ENCODE results near the gene FOXQ1. TPM values are rescaled to one million over a fixed set of nuclear protein-coding genes. Genes with fewer than 3 reads are reported as not detected.

The FOXQ1 gene
- polyA plus RNA-seq, 1 of the 3 experiments (the other 2 are of a cell fraction) = not detected

GRCh38 chr6:1310628-1311399 lies 1.1 kb upstream of the FOXQ1 start:
- peak overlapping the region; percentile 50; the same call in 1 of the 2 replicates for H3K4me2 ChIP-seq
- no peaks in the 10 kb centered on the region for H3K9me2 ChIP-seq
- ChIA-PET POLR2A (no interaction called here), CTCF (interaction anchor here (0.7 kb wide), 1 partner anchor 480 kb away, joined by 3 read pairs; no protein-coding TSS in a partner anchor)
- no peaks in the 10 kb centered on the region for H3K4me1 ChIP-seq (ENCODE audit: control insufficient read depth in 1 of 2, insufficient read depth in 2 of 2, low read depth in 1 of 2, low read length in 1 of 2)
- H3K27me3 ChIP-seq (ENCODE audit: insufficient read depth) = peaks cover 64% of the 10 kb centered on the region
- no peaks in the 10 kb centered on the region for H3K36me3 ChIP-seq (replicated peaks in 1 of 2; ENCODE audit: control insufficient read depth in 1 of 2, insufficient read depth in 2 of 2, low read length in 1 of 2)
- H3K79me2 ChIP-seq (ENCODE audit: insufficient read depth) = no peaks in the 10 kb centered on the region
- H3F3A ChIP-seq (replicated peaks; ENCODE audit: insufficient read depth) = no peaks in the 10 kb centered on the region
- no peaks in the 10 kb centered on the region for H3K9me3 ChIP-seq
- 0 out of 4 replicates have a peak overlapping the region, but pooled peaks of 1 of the 2 experiments have one; percentile 12 for H3K4me3 ChIP-seq (ENCODE audit: low read depth in 2 of 2, low read length in 1 of 2)
- WGBS (ENCODE audit: low lambda C conversion rate) = 7% methylated on average over 33 of the region's 43 CpGs
- TF ChIP-seq FOSL2 (IDR thresholded peaks at IDR 0.05; ENCODE audit: borderline replicate concordance, low read depth) (no peak), JUND (IDR thresholded peaks at IDR 0.05) (no peak), CTCF (IDR thresholded peaks at IDR 0.05) (no peak), RAD21 (IDR thresholded peaks at IDR 0.05; ENCODE audit: low read length) (no peak), NFIC (IDR thresholded peaks at IDR 0.05; ENCODE audit: borderline replicate concordance) (no peak)
- no peak overlapping the region for H2AFZ ChIP-seq (ENCODE audit: low read depth)
- no peak overlapping the region for H3K27ac ChIP-seq (ENCODE audit: low read depth in 2 of 2, low read length in 1 of 2)
- DNase-seq = no peak
- no peak overlapping the region for H3K9ac ChIP-seq
- H4K20me1 ChIP-seq (ENCODE audit: insufficient read depth) = no peaks in the 10 kb centered on the region

- no peaks in the 10 kb centered on the region for H3K9me3 ChIP-seq
- 0 out of 2 replicates have a peak overlapping the region, but pooled peaks have one; percentile 50 for H3K4me2 ChIP-seq
- H2AFZ ChIP-seq (ENCODE audit: low read depth) = no peak overlapping the region
- H3K4me3 ChIP-seq (ENCODE audit: low read depth in 2 of 2, low read length in 1 of 2) = no peak overlapping the region
- no peaks in the 10 kb centered on the region for H3F3A ChIP-seq (replicated peaks; ENCODE audit: insufficient read depth)
- DNase-seq = no peak
- H3K4me1 ChIP-seq (ENCODE audit: control insufficient read depth in 1 of 2, insufficient read depth in 2 of 2, low read depth in 1 of 2, low read length in 1 of 2) = no peaks in the 10 kb centered on the region; a peak in 1 of 4 replicates
- POLR2A ChIA-PET = no interaction called here
- no peaks in the 10 kb centered on the region for H3K36me3 ChIP-seq (replicated peaks in 1 of 2; ENCODE audit: control insufficient read depth in 1 of 2, insufficient read depth in 2 of 2, low read length in 1 of 2)
- peaks cover 69% of the 10 kb centered on the region for H3K27me3 ChIP-seq (ENCODE audit: insufficient read depth)
- no peaks in the 10 kb centered on the region for H3K9me2 ChIP-seq
- TF ChIP-seq GABPA (IDR thresholded peaks at IDR 0.05; ENCODE audit: low read depth) (no peak), TEAD4 (IDR thresholded peaks at IDR 0.05; ENCODE audit: borderline replicate concordance, insufficient read depth) (no peak), USF1 (IDR thresholded peaks at IDR 0.05; ENCODE audit: borderline replicate concordance, low read depth) (no peak), CTCF (IDR thresholded peaks at IDR 0.05) (no peak), TAF1 (IDR thresholded peaks at IDR 0.05; ENCODE audit: borderline replicate concordance, low read depth, low read length) (no peak), CHD2 (IDR thresholded peaks at IDR 0.05; ENCODE audit: low read length, partially characterized antibody) (no peak), RFX5 (IDR thresholded peaks at IDR 0.05; ENCODE audit: low read length) (no peak), IRF3 (IDR thresholded peaks at IDR 0.05; ENCODE audit: low read depth, low read length) (no peak), NFIC (IDR thresholded peaks at IDR 0.05; ENCODE audit: borderline replicate concordance) (no peak)
- no peaks in the 10 kb centered on the region for H4K20me1 ChIP-seq (ENCODE audit: insufficient read depth)
- H3K27ac ChIP-seq (ENCODE audit: low read depth in 2 of 2, low read length in 1 of 2) = no peak overlapping the region
- CTCF ChIA-PET = no interaction called here
- no peak overlapping the region for H3K9ac ChIP-seq
- 15% methylated on average over 13 of the region's 25 CpGs for WGBS (ENCODE audit: low lambda C conversion rate)
- no peaks in the 10 kb centered on the region for H3K79me2 ChIP-seq (ENCODE audit: insufficient read depth)
These were observed 240 bp downstream of the FOXQ1 start for GRCh38 chr6:1312203-1312472.

Measured in SK-N-SH (cell line).